HG03571 (cell line): Measurements from ENCODE around the gene RSPRY1.
"Not testable (repeated sequence)": the region's sequence is repeated elsewhere in the genome, so short reads cannot be mapped to it uniquely, and the experiment has no call there.

Source experiments
- ATAC-seq: cut with Tn5 transposase; IDR thresholded peaks from one replicate; pipeline ENCODE4 v1.9.1; 2021; ENCODE audit not compliant: unreplicated experiment

RSPRY1 gene

GRCh38 chr16:57185446-57185944 is 634 bp upstream of the RSPRY1 start:
- ATAC-seq: peak; percentile 33

GRCh38 chr16:57186872-57187854 is 1.0 kb downstream of the RSPRY1 start:
- ATAC-seq: no peak

- not testable (repeated sequence) for ATAC-seq
These were observed 2.0 kb downstream of the RSPRY1 start for GRCh38 chr16:57187902-57188710.

GRCh38 chr16:57188711-57189002 is 2.5 kb downstream of the RSPRY1 start:
- ATAC-seq: no peak

- not testable (repeated sequence) for ATAC-seq
These were observed 3.4 kb downstream of the RSPRY1 start for GRCh38 chr16:57189527-57189926.

GRCh38 chr16:57190136-57190535 is 4.0 kb downstream of the RSPRY1 start:
- ATAC-seq: no peak

GRCh38 chr16:57191056-57191571 is 5.0 kb downstream of the RSPRY1 start:
- no peak for ATAC-seq

GRCh38 chr16:57192146-57192545 is 6.0 kb downstream of the RSPRY1 start:
- no peak for ATAC-seq

- ATAC-seq: no peak
These were observed 6.8 kb downstream of the RSPRY1 start for GRCh38 chr16:57192720-57193486.

- ATAC-seq: no peak
These were observed 8.4 kb downstream of the RSPRY1 start for GRCh38 chr16:57194512-57194911.

- ATAC-seq: no peak
These were observed 10.2 kb downstream of the RSPRY1 start for GRCh38 chr16:57196286-57196685.

- ATAC-seq: no peak
These were observed 10.6 kb downstream of the RSPRY1 start for GRCh38 chr16:57196753-57197152.

- not testable (repeated sequence) for ATAC-seq
These were observed 14.2 kb downstream of the RSPRY1 start for GRCh38 chr16:57200321-57200720.

- not testable (repeated sequence) for ATAC-seq
These were observed 14.8 kb downstream of the RSPRY1 start for GRCh38 chr16:57200926-57201325.

- ATAC-seq: no peak
These were observed 16.2 kb downstream of the RSPRY1 start for GRCh38 chr16:57202095-57202886.

- ATAC-seq: no peak
These were observed 17.3 kb downstream of the RSPRY1 start for GRCh38 chr16:57203451-57203850.

GRCh38 chr16:57204675-57205074 is 18.5 kb downstream of the RSPRY1 start:
- no peak for ATAC-seq

GRCh38 chr16:57208926-57209325 is 22.8 kb downstream of the RSPRY1 start:
- no peak for ATAC-seq

- no peak for ATAC-seq
These were observed 23.7 kb downstream of the RSPRY1 start for GRCh38 chr16:57209780-57210179.

- no peak for ATAC-seq
These were observed 27.3 kb downstream of the RSPRY1 start for GRCh38 chr16:57213462-57213861.
